CD4-positive, alpha-beta T cell (primary cell): Measurements from ENCODE around the gene PCCA. TPM values are rescaled to one million over a fixed set of nuclear protein-coding genes. Genes with fewer than 3 reads are reported as not detected.

ENCODE experiments used
- ATAC-seq: fragments of 200-7000 bp; cut with Tn5 transposase; one replicate; pipeline ENCODE4 v1.10.0; 2022; ENCODE audit warnings: mild to moderate bottlenecking; ENCODE audit not compliant: poor library complexity
- CTCF ChIA-PET: fragments of 350-600 bp; sonication (Branson Sonifier 250); formaldehyde crosslinking; loops from one replicate; lab custom pipeline; 2021; ENCODE audit warnings: antibody characterized with exemption, inconsistent platforms; lab: Charles Lee
- POLR2A ChIA-PET: fragments of 350-600 bp; sonication (Branson Sonifier 250); formaldehyde crosslinking; loops from one replicate; lab custom pipeline; 2021; ENCODE audit warnings: antibody characterized with exemption, inconsistent platforms; lab: Charles Lee
- DNase-seq, 14 experiments: peaks; one replicate each; pipeline ENCODE4 v3.0.0-alpha.2; 2013 to 2020; ENCODE audit warnings: mixed read lengths in 2 of 14
- H3K27ac ChIP-seq, 2 donors: one replicate each; pipeline versions ENCODE4 v1.5.1 to v1.7.0; 2013; ENCODE audit warnings: low read length in 2 of 2, low read depth in 1 of 2, mild to moderate bottlenecking in 1 of 2
- H3K27me3 ChIP-seq, 2 experiments: 1 replicate in 1 of 2; 2 replicates in 1 of 2; pipeline versions ENCODE4 v1.6.1 to v1.7.0; 2013; ENCODE audit warnings: low read length in 2 of 2, control low read depth in 1 of 2, mild to moderate bottlenecking in 1 of 2, moderate library complexity in 1 of 2; ENCODE audit not compliant: insufficient read depth in 2 of 2, control insufficient read depth in 1 of 2
- H3K36me3 ChIP-seq: one replicate; pipeline ENCODE4 v1.6.1; 2013; ENCODE audit warnings: low read length, control low read depth; ENCODE audit not compliant: insufficient read depth
- H3K4me1 ChIP-seq: one replicate; pipeline ENCODE4 v1.6.1; 2013; ENCODE audit warnings: low read length, control low read depth; ENCODE audit not compliant: insufficient read depth
- H3K4me3 ChIP-seq: one replicate; pipeline ENCODE4 v1.5.1; 2013; ENCODE audit warnings: mild to moderate bottlenecking, low read length, moderate library complexity
- H3K9me3 ChIP-seq, 2 experiments: 1 replicate in 1 of 2; 2 replicates in 1 of 2; pipeline versions ENCODE4 v1.6.1 to v1.7.0; 2013; ENCODE audit warnings: low read length in 2 of 2, mild to moderate bottlenecking in 2 of 2, control low read depth in 1 of 2, moderate library complexity in 1 of 2; ENCODE audit not compliant: control insufficient read depth in 1 of 2, insufficient read depth in 1 of 2
- H3K27ac Mint-ChIP-seq: one replicate; pipeline ENCODE4 v1.8.0; 2020; ENCODE audit warnings: mixed read lengths
- H3K27me3 Mint-ChIP-seq: one replicate; pipeline ENCODE4 v1.8.0; 2021; ENCODE audit warnings: mixed read lengths
- H3K36me3 Mint-ChIP-seq: one replicate; pipeline ENCODE4 v1.8.0; 2021; ENCODE audit warnings: low read depth, mixed read lengths
- H3K4me1 Mint-ChIP-seq: one replicate; pipeline ENCODE4 v1.8.0; 2021; ENCODE audit warnings: low read depth, mixed read lengths
- H3K4me3 Mint-ChIP-seq: one replicate; pipeline ENCODE4 v1.8.0; 2020; ENCODE audit warnings: mild to moderate bottlenecking, mixed read lengths
- H3K9me3 Mint-ChIP-seq: one replicate; pipeline ENCODE4 v1.8.0; 2020; ENCODE audit warnings: mixed read lengths
- intact Hi-C, 2 experiments: fragments of 100-400 bp; cut with DNase I in 1 of 2; cut with micrococcal nuclease in 1 of 2; formaldehyde crosslinking; loops; one replicate each; pipeline versions ENCODE4 v1.15.1 to v1.9.0; 2023 to 2025; cut with DNase I, micrococcal nuclease
- total RNA-seq, 174 experiments: library from RNA in 2 of 174; stranded (reverse) in 2 of 174; gene quantifications; one replicate each; pipeline ENCODE4 v1.2.3 and lab custom pipeline; 2021 to 2026
- TF ChIP-seq, protein P1 (sequence below): fragments of 200-600 bp; IDR thresholded peaks from one replicate; pipeline ENCODE4 v1.8.0; 2022; ENCODE audit warnings: antibody characterized with exemption, mild to moderate bottlenecking

The PCCA gene
- total RNA-seq, 2 experiments from 2014 or later = 4.7 to 5.2 TPM

- Mint-ChIP-seq H3K27me3 (no peaks in the 10 kb centered on the region), H3K36me3 (no peaks in the 10 kb centered on the region), H3K4me3 (no peak overlapping the region), H3K27ac (no peak overlapping the region), H3K9me3 (no peaks in the 10 kb centered on the region), H3K4me1 (peaks cover 12% of the 10 kb centered on the region)
- DNase-seq = no peak
- intact Hi-C loops = loop anchor here in 1 of 2 experiments (10.0 kb wide), 1 partner anchor 892 kb away; no protein-coding TSS in a partner anchor
- H3K9me3 ChIP-seq = no peaks in the 10 kb centered on the region
- H3K27ac ChIP-seq = no peak overlapping the region
- no peak for ATAC-seq
- H3K4me1 ChIP-seq = peaks cover 3% of the 10 kb centered on the region
- no peaks in the 10 kb centered on the region for H3K27me3 ChIP-seq
- H3K36me3 ChIP-seq = no peaks in the 10 kb centered on the region
- ChIA-PET CTCF (no interaction called here), POLR2A (no interaction called here)
- H3K4me3 ChIP-seq = no peak overlapping the region
- TF ChIP-seq, protein P1, sequence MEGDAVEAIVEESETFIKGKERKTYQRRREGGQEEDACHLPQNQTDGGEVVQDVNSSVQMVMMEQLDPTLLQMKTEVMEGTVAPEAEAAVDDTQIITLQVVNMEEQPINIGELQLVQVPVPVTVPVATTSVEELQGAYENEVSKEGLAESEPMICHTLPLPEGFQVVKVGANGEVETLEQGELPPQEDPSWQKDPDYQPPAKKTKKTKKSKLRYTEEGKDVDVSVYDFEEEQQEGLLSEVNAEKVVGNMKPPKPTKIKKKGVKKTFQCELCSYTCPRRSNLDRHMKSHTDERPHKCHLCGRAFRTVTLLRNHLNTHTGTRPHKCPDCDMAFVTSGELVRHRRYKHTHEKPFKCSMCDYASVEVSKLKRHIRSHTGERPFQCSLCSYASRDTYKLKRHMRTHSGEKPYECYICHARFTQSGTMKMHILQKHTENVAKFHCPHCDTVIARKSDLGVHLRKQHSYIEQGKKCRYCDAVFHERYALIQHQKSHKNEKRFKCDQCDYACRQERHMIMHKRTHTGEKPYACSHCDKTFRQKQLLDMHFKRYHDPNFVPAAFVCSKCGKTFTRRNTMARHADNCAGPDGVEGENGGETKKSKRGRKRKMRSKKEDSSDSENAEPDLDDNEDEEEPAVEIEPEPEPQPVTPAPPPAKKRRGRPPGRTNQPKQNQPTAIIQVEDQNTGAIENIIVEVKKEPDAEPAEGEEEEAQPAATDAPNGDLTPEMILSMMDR = no peak
These were observed 458.0 kb downstream of the PCCA start for GRCh38 chr13:100546713-100547405.

- CTCF ChIA-PET = no interaction called here
- TF ChIP-seq, protein P1 = no peak
- H3K27ac Mint-ChIP-seq = no peak overlapping the region
- H3K4me3 Mint-ChIP-seq = no peak overlapping the region
- no peaks in the 10 kb centered on the region for H3K9me3 Mint-ChIP-seq
- Histone ChIP-seq H3K4me1 (no peaks in the 10 kb centered on the region), H3K4me3 (no peak overlapping the region), H3K27me3 (no peaks in the 10 kb centered on the region), H3K9me3 (no peaks in the 10 kb centered on the region), H3K36me3 (no peaks in the 10 kb centered on the region), H3K27ac (no peak overlapping the region)
- peaks cover 2% of the 10 kb centered on the region for H3K4me1 Mint-ChIP-seq
- H3K27me3 Mint-ChIP-seq = no peaks in the 10 kb centered on the region
- no peaks in the 10 kb centered on the region for H3K36me3 Mint-ChIP-seq
- no peak for DNase-seq
- POLR2A ChIA-PET = no interaction called here
- ATAC-seq = no peak
- intact Hi-C loops = loop anchor here in 1 of 2 experiments (10.0 kb wide), 1 partner anchor 893 kb away; no protein-coding TSS in a partner anchor
These were observed 458.9 kb downstream of the PCCA start for GRCh38 chr13:100547791-100548201.

- POLR2A ChIA-PET = no interaction called here
- TF ChIP-seq, protein P1 = no peak
- H3K36me3 Mint-ChIP-seq = peaks cover under 1% of the 10 kb centered on the region
- DNase-seq (no peak), ATAC-seq (no peak)
- H3K27me3 Mint-ChIP-seq = no peaks in the 10 kb centered on the region
- H3K9me3 ChIP-seq = no peaks in the 10 kb centered on the region
- CTCF ChIA-PET = no interaction called here
- no peak overlapping the region for H3K4me3 Mint-ChIP-seq
- H3K4me1 Mint-ChIP-seq = no peaks in the 10 kb centered on the region
- H3K4me3 ChIP-seq = no peak overlapping the region
- H3K9me3 Mint-ChIP-seq = no peaks in the 10 kb centered on the region
- H3K36me3 ChIP-seq = peaks cover 2% of the 10 kb centered on the region
- no peak overlapping the region for H3K27ac ChIP-seq
- intact Hi-C loops = loop anchor here in 1 of 2 experiments (10.0 kb wide), 1 partner anchor 895 kb away; no protein-coding TSS in a partner anchor
- H3K27me3 ChIP-seq = no peaks in the 10 kb centered on the region
- no peak overlapping the region for H3K27ac Mint-ChIP-seq
- no peaks in the 10 kb centered on the region for H3K4me1 ChIP-seq
These were observed 460.4 kb downstream of the PCCA start for GRCh38 chr13:100549316-100549715.
